GM23248 (cell line): Measurements from ENCODE around the gene ZBTB16.

Experiments used
- EZH2 ChIP-seq: fragments of 200-600 bp; sonication (generic); IDR thresholded peaks from 2 replicates; pipeline ENCODE4 v1.6.1; 2018; ENCODE audit warnings: antibody characterized with exemption, mild to moderate bottlenecking; ENCODE audit not compliant: insufficient read depth, poor library complexity, severe bottlenecking
- EZH2phosphoT487 ChIP-seq: fragments of 200-600 bp; sonication (generic); IDR thresholded peaks from 2 replicates; pipeline ENCODE4 v1.6.1; 2018; ENCODE audit warnings: antibody characterized with exemption, moderate library complexity, mild to moderate bottlenecking, low read depth; ENCODE audit not compliant: insufficient read depth

- no peak for TF ChIP-seq EZH2phosphoT487
- TF ChIP-seq EZH2 = no peak
Measured at GRCh38 chr11:114193730-114194679, 134.5 kb downstream of the ZBTB16 start.
